GM06990 (cell line): ENCODE data around the gene DNALI1.
"Not testable (repeated sequence)": the region's sequence is repeated elsewhere in the genome, so short reads cannot be mapped to it uniquely, and the experiment has no call there.

ENCODE experiments used
- DNase-seq: peaks from one replicate; pipeline ENCODE4 v3.0.0-alpha.2; 2011; ENCODE audit not compliant: insufficient read length; ENCODE audit errors: extremely low read depth
- H3K27me3 ChIP-seq: replicated peaks from 2 replicates; pipeline ENCODE4 v1.6.0; 2011; ENCODE audit warnings: low read length; ENCODE audit not compliant: control insufficient read depth, insufficient read depth
- H3K36me3 ChIP-seq: 2 replicates; pipeline ENCODE4 v1.5.1; 2011; ENCODE audit warnings: low read length; ENCODE audit not compliant: control insufficient read depth, insufficient read depth
- H3K4me3 ChIP-seq: replicated peaks from 2 replicates; pipeline ENCODE4 v1.5.1; 2011; ENCODE audit warnings: low read depth, mild to moderate bottlenecking, control low read depth, low read length
- TF ChIP-seq, protein P1 (sequence below): IDR thresholded peaks from 2 replicates; pipeline ENCODE4 v1.5.1; 2011; ENCODE audit warnings: low read length, control low read depth, mild to moderate bottlenecking, inconsistent platforms; ENCODE audit not compliant: insufficient read depth, poor library complexity, severe bottlenecking

The DNALI1 gene

DNA sequence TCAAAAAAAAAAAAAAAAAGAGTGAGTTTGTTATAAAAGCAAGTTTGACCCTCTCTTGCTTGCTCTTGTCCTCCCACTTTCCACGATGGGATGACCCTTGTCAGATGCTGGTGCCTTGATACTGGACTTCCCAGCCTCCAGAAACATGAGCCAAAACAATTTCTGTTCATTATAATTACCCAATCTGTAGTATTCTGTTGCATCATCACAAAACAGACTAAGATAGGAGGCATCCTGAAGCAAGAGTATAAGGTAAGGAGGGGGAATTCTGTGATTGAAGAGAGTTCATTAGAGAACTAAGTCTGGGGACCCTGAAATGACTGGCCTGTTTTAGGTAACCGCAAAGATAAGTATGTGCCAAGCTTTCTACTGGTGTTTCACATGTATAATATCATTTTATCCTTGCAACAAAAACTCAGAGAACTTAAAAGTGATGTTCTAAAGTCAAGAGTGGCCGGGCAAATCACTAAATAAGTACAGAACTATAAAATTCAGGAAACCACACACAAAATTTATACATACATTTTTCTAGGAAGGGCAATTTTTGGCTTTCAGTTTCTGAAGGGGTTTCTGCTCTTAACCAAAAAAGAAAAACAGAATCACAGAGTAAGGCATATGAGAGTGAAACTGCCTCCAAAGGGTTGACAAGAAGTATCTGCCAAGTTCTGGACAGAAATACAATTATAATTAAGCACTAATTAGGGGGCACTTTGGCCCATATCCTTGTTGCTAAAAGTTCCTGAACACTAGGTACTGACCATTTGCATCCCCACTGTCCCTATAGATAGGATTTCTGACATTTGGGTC is 14.0 kb downstream of the DNALI1 start:
- TF ChIP-seq, protein P1, sequence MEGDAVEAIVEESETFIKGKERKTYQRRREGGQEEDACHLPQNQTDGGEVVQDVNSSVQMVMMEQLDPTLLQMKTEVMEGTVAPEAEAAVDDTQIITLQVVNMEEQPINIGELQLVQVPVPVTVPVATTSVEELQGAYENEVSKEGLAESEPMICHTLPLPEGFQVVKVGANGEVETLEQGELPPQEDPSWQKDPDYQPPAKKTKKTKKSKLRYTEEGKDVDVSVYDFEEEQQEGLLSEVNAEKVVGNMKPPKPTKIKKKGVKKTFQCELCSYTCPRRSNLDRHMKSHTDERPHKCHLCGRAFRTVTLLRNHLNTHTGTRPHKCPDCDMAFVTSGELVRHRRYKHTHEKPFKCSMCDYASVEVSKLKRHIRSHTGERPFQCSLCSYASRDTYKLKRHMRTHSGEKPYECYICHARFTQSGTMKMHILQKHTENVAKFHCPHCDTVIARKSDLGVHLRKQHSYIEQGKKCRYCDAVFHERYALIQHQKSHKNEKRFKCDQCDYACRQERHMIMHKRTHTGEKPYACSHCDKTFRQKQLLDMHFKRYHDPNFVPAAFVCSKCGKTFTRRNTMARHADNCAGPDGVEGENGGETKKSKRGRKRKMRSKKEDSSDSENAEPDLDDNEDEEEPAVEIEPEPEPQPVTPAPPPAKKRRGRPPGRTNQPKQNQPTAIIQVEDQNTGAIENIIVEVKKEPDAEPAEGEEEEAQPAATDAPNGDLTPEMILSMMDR = no peak
- no peak for DNase-seq
- peaks cover 40% of the 10 kb centered on the region for H3K36me3 ChIP-seq
- no peak overlapping the region for H3K4me3 ChIP-seq
- H3K27me3 ChIP-seq = no peaks in the 10 kb centered on the region

DNA sequence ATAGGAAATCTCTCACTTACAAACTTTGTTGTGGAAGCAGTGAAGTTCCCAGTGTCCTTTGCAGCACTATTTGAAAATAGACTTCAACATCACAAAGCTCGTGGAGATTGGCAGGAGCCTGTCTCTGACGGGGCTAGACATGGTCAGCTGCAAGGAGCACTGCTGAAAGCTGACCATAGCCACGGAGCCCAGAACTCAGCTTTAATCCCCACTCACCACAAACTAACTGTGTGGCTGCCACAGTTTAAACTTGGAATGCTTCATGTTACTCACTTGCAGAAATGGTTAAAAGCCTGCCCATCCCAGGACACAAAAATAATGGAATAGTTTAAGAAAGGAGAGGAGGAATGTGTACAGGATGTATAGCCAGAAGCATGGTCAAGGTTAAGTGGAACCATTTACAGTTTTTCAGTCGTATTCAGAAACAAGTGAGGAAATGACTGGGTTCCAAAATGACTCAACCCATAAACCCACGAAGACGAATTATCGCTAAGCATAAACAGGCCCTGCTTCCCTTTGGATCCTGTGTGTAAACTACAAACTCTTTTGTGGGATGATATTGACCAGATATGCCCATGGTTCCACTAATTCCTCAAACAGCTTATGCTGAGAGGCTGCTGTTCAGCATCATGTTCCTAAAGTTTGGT is 18.2 kb downstream of the DNALI1 start:
- Histone ChIP-seq H3K4me3 (no peak overlapping the region), H3K36me3 (peaks cover 24% of the 10 kb centered on the region), H3K27me3 (no peaks in the 10 kb centered on the region)
- no peak for DNase-seq
- TF ChIP-seq, protein P1 = no peak

DNA sequence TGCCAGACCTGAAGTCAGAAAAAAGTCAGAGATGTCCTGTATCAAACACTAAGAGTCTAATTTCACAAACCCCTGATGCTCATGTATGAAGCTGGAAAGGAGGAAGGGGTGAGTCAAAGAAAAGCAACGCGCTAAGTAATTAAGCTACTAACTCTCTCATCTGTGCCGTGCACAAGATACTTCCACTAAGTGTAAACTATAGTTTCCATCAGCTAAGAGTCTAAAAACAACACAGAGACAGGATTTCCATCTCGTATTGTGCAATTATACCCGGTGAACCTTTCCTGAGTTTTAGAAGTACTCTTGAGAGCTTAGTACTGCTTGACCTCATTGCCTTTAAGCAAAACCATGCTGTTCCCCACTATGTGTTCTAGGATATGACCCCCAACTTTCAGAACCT is 19.0 kb downstream of the DNALI1 start:
- Histone ChIP-seq H3K27me3 (no peaks in the 10 kb centered on the region), H3K4me3 (no peak overlapping the region), H3K36me3 (peaks cover 24% of the 10 kb centered on the region)
- TF ChIP-seq, protein P1 = no peak
- no peak for DNase-seq

DNA sequence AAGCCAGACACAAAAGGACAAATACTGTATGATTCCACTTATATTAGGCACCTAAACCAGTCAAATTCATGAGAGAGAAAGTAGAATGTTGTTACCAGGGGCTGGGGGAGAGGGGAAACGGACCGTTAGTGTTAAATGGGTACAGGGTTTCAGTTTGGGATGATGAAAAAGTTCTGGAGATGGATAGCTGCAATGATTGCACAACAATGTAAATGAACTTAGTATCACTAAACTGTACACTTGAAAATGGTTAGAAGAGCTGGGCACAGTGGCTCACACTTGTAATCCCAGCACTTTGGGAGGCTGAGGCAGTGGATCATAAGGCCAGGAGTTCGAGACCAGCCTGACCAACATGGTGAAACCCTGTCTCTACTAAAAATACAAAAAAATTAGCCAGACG is 27.8 kb downstream of the DNALI1 start:
- not testable (repeated sequence) for DNase-seq, H3K27me3 ChIP-seq, H3K4me3 ChIP-seq
- H3K36me3 ChIP-seq = peaks cover 16% of the 10 kb centered on the region

DNA sequence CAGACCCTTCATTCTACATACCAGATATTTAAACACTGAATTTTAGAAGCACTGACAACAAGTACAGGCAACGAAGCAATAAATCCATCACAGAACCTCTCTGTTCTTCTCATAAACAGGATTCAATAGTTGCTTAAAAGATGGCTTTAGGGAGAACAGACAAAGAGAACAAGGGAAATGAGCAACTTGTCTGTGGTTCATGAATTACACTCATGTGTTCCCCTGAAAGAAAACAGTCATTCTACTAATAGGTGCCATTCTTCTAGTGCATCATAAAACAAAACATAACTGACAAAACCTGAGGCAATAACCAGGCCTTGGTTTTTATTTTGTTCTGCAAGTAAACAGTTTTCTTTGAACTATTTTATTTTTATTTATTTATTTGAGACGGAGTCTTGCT is 32.2 kb downstream of the DNALI1 start:
- Histone ChIP-seq H3K36me3 (peaks cover 20% of the 10 kb centered on the region), H3K27me3 (no peaks in the 10 kb centered on the region), H3K4me3 (no peak overlapping the region)
- no peak for DNase-seq
- TF ChIP-seq, protein P1 = no peak

DNA sequence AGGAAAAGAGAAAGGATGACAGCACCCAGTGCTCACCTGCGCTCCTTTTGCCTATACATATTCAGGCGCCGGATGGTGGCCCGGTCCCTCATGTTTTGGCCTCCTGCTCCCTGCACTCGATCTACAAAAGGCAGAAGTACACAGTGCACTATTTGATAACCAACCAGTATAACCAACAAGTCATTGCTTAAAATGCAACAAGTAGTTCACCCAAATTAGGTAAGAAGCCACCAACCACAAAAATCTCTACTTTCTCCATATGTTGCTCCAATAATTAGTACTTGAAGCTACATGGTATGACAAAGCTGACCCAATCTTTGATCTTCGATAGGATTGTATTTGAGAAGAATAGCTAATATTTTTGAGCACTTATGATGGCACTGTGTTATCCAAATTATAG is 37.0 kb downstream of the DNALI1 start:
- Histone ChIP-seq H3K4me3 (no peak overlapping the region), H3K27me3 (no peaks in the 10 kb centered on the region), H3K36me3 (peaks cover 9% of the 10 kb centered on the region)
- no peak for DNase-seq
- TF ChIP-seq, protein P1 = no peak
